HFF-Myc (cell line): ENCODE data around the gene RNF145.
A peak's percentile ranks its signal among the peaks of the same experiment; 100 is the strongest.
"Not testable (repeated sequence)": the region's sequence is repeated elsewhere in the genome, so short reads cannot be mapped to it uniquely, and the experiment has no call there.

Source experiments
- DNase-seq: peaks from one replicate; pipeline ENCODE4 v3.0.0-alpha.2; 2011; ENCODE audit warnings: low read depth; ENCODE audit errors: extremely low read depth
- H3K4me3 ChIP-seq: replicated peaks from 2 replicates; pipeline ENCODE4 v1.5.1; 2011; ENCODE audit warnings: low read depth, mild to moderate bottlenecking, control low read depth, low read length
- TF ChIP-seq, protein P1 (sequence below): IDR thresholded peaks from 2 replicates; pipeline ENCODE4 v1.5.1; 2012; ENCODE audit warnings: mild to moderate bottlenecking, low read depth, low read length, control low read depth; ENCODE audit errors: missing control alignments

The RNF145 gene

GRCh38 chr5:159244890-159245289, 35.5 kb upstream of the RNF145 start:
- no peak overlapping the region for H3K4me3 ChIP-seq
- DNase-seq = no peak
- TF ChIP-seq, protein P1, sequence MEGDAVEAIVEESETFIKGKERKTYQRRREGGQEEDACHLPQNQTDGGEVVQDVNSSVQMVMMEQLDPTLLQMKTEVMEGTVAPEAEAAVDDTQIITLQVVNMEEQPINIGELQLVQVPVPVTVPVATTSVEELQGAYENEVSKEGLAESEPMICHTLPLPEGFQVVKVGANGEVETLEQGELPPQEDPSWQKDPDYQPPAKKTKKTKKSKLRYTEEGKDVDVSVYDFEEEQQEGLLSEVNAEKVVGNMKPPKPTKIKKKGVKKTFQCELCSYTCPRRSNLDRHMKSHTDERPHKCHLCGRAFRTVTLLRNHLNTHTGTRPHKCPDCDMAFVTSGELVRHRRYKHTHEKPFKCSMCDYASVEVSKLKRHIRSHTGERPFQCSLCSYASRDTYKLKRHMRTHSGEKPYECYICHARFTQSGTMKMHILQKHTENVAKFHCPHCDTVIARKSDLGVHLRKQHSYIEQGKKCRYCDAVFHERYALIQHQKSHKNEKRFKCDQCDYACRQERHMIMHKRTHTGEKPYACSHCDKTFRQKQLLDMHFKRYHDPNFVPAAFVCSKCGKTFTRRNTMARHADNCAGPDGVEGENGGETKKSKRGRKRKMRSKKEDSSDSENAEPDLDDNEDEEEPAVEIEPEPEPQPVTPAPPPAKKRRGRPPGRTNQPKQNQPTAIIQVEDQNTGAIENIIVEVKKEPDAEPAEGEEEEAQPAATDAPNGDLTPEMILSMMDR = no peak

DNA sequence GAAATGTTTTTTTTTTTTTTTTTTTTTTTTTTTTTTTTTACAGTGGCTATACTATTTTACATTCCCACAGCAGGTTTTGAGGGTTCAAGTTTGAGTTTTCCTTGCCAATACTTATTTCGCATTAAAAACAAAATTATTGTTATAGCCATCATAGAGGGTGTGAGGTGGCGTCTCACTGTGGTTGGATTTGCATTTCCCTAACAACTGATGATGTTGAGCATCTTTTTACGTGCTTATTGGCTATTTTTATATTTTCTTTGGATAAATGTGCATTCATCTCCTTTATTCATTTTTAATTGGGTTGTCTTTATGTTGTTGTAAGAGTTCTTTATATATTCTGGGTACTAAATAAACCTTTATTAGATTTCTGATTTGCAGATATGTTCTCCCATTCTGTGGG, 34.8 kb upstream of the RNF145 start:
- TF ChIP-seq, protein P1 = no peak

GRCh38 chr5:159243385-159243784, 34.0 kb upstream of the RNF145 start:
- TF ChIP-seq, protein P1 = no peak
- H3K4me3 ChIP-seq = no peak overlapping the region
- no peak for DNase-seq

More for the DNA sequence above, 34.8 kb upstream of the RNF145 start:
- no peak for DNase-seq
- H3K4me3 ChIP-seq = no peak overlapping the region

- no peak overlapping the region for H3K4me3 ChIP-seq
- TF ChIP-seq, protein P1 = no peak
- DNase-seq = no peak
These were observed 33.3 kb upstream of the RNF145 start for GRCh38 chr5:159242656-159243055.

GRCh38 chr5:159241946-159242552, 32.7 kb upstream of the RNF145 start:
- DNase-seq = no peak
- H3K4me3 ChIP-seq = no peak overlapping the region
- TF ChIP-seq, protein P1 = no peak

- no peak overlapping the region for H3K4me3 ChIP-seq
- TF ChIP-seq, protein P1 = no peak
- peak; percentile 12 for DNase-seq
These were observed 31.0 kb upstream of the RNF145 start for GRCh38 chr5:159240301-159240870.

- DNase-seq = not testable (repeated sequence)
These were observed 26.6 kb upstream of the RNF145 start for GRCh38 chr5:159235871-159236520.

More at GRCh38 chr5:159235871-159236520, 26.6 kb upstream of the RNF145 start:
- H3K4me3 ChIP-seq = not testable (repeated sequence)
